Testis (tissue), 3 donors: ENCODE results near the gene SATB2. TPM values are rescaled to one million over a fixed set of nuclear protein-coding genes. Genes with fewer than 3 reads are reported as not detected.

Experiments used
- DNase-seq: peaks from one replicate; pipeline ENCODE4 v3.0.0-alpha.2; 2019
- H3K27ac ChIP-seq, 2 donors: fragments of 200-600 bp; sonication (generic); one replicate each; pipeline ENCODE4 v1.5.1; 2019
- H3K27me3 ChIP-seq: fragments of 200-600 bp; sonication (generic); one replicate; pipeline ENCODE4 v1.5.1; 2019
- H3K36me3 ChIP-seq: fragments of 200-600 bp; sonication (generic); one replicate; pipeline ENCODE4 v1.5.1; 2017; ENCODE audit warnings: low read depth; ENCODE audit errors: missing control alignments
- H3K4me1 ChIP-seq: fragments of 200-600 bp; sonication (generic); one replicate; pipeline ENCODE4 v1.5.1; 2019
- H3K4me3 ChIP-seq, 2 donors: fragments of 200-600 bp; sonication (generic); one replicate each; pipeline ENCODE4 v1.5.1; 2017 to 2019
- H3K9me3 ChIP-seq: fragments of 200-600 bp; sonication (generic); one replicate; pipeline ENCODE4 v1.5.1; 2017
- POLR2A ChIP-seq: fragments of 450-650 bp; IDR thresholded peaks from one replicate; pipeline ENCODE4 v1.6.1; 2017; ENCODE audit warnings: antibody characterized with exemption, mild to moderate bottlenecking, moderate library complexity
- WGBS, 2 donors: methylation state at CpG; one replicate each; pipeline ENCODE4 v1.1.5; 2018; 5-methylcytosine and 5-hydroxymethylcytosine counted together
- intact Hi-C: fragments of 100-400 bp; cut with DNase I; formaldehyde crosslinking; loops from one replicate; pipeline ENCODE4 v1.15.1; 2023; ENCODE audit warnings: low total_unique reads
- polyA plus RNA-seq: library from polyadenylated mRNA; stranded (reverse); fragments of 350-450 nt; fragmentation: Illumina TruSeq; extraction: RNeasy Lipid Tissue Mini Kit (QIAGEN cat#74804); gene quantifications from one replicate; pipeline ENCODE4 v1.2.3, GENCODE V29; 2014; ENCODE audit warnings: low read depth, low replicate concordance; ENCODE audit not compliant: insufficient read depth
- total RNA-seq, 2 donors: library from RNA; depleted of rRNA; stranded (reverse); fragments of >200 nt; gene quantifications; one replicate each; pipeline ENCODE4 v1.2.3, GENCODE V29; 2016
- TF ChIP-seq, protein P1 (sequence below), 3 experiments: fragments of 450-650 bp in 2 of 3; fragments of 200-600 bp in 1 of 3; sonication (generic) in 1 of 3; IDR thresholded peaks; one replicate each; pipeline ENCODE4 v1.5.1; 2016 to 2019; ENCODE audit warnings: antibody characterized with exemption in 3 of 3, mild to moderate bottlenecking in 2 of 3, moderate library complexity in 1 of 3

The SATB2 gene
- total and polyA plus RNA-seq, 3 donors from 2014 or later = 5.1 to 15.1 (median 14.1) TPM

DNA sequence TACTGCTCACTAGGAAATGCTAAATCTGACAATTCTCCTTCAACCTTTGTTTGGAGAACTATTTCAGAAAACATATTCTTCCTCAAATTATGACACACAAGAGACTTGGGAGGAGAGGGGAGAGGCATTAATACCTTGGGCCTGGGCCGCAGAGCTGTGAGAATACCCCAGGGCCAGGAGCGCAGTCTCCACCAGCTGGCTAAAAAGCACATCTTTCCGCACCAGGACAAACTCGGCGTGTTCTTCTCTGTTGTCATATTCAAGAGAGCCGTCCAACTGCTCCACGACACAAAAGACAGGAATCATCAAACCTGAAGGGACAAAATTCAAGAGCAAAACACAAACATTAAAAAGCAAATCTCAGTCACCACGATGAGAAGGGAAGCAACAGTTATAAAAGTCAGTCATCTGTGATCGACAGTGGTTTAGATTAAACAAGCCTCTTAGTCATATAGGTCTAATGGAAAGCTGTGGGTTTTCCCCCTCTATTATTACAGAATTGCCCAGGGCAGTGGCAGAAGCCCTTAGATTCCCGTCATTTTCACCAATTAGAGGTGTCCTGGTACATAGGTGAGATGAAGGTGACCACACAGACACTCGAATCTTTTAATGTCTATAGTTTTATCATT, 24.4 kb downstream of the SATB2 start:
- intact Hi-C loops = no loop called here
- Histone ChIP-seq H3K9me3 (no peaks in the 10 kb centered on the region), H3K4me1 (no peaks in the 10 kb centered on the region), H3K36me3 (no peaks in the 10 kb centered on the region), H3K27ac (no peak overlapping the region), H3K27me3 (no peaks in the 10 kb centered on the region), H3K4me3 (no peak overlapping the region)
- 90% methylated on average over 11 of the region's 11 CpGs for WGBS, 2 donors
- TF ChIP-seq, protein P1, sequence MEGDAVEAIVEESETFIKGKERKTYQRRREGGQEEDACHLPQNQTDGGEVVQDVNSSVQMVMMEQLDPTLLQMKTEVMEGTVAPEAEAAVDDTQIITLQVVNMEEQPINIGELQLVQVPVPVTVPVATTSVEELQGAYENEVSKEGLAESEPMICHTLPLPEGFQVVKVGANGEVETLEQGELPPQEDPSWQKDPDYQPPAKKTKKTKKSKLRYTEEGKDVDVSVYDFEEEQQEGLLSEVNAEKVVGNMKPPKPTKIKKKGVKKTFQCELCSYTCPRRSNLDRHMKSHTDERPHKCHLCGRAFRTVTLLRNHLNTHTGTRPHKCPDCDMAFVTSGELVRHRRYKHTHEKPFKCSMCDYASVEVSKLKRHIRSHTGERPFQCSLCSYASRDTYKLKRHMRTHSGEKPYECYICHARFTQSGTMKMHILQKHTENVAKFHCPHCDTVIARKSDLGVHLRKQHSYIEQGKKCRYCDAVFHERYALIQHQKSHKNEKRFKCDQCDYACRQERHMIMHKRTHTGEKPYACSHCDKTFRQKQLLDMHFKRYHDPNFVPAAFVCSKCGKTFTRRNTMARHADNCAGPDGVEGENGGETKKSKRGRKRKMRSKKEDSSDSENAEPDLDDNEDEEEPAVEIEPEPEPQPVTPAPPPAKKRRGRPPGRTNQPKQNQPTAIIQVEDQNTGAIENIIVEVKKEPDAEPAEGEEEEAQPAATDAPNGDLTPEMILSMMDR (IDR thresholded peaks at IDR 0.05) = no peak
- TF ChIP-seq POLR2A = no peak
- DNase-seq = no peak

DNA sequence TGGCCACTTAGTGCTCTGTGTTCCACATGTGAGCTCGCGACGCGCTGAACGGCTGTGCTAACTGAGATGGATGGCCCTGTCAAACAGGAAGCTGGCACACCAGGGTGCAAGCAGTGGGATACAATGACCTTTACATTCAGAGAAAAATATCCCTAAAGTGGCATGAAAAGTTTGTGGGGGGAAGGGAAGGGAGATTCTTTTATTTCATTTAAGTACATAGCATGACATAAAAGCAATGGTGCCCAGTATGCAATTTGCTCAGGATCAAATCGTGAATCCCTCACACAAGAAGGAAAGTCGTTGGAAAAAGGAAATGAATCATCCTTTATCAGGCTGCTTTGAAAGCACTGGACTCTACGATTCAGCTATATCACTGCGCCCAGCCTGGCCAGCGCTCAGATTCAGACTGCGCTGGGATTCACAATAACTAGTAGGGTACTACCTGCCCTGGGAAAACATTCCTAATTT, 26.0 kb downstream of the SATB2 start:
- Histone ChIP-seq H3K4me1 (no peaks in the 10 kb centered on the region), H3K4me3 (no peak overlapping the region), H3K9me3 (no peaks in the 10 kb centered on the region), H3K27ac (no peak overlapping the region), H3K36me3 (no peaks in the 10 kb centered on the region), H3K27me3 (no peaks in the 10 kb centered on the region)
- DNase-seq = no peak
- intact Hi-C loops = no loop called here
- no peak for TF ChIP-seq POLR2A
- TF ChIP-seq, protein P1 (IDR thresholded peaks at IDR 0.05) = no peak
- 69 to 78% methylated on average over 11 of the region's 11 CpGs for WGBS, 2 donors

GRCh38 chr2:199430214-199430613, 27.5 kb downstream of the SATB2 start:
- DNase-seq = no peak
- no peaks in the 10 kb centered on the region for H3K9me3 ChIP-seq
- intact Hi-C loops = no loop called here
- no peak overlapping the region for H3K27ac ChIP-seq
- TF ChIP-seq POLR2A = no peak
- TF ChIP-seq, protein P1 (IDR thresholded peaks at IDR 0.05) = no peak
- H3K4me1 ChIP-seq = no peaks in the 10 kb centered on the region
- H3K27me3 ChIP-seq = no peaks in the 10 kb centered on the region
- no peaks in the 10 kb centered on the region for H3K36me3 ChIP-seq
- H3K4me3 ChIP-seq = no peak overlapping the region
- 88 to 94% methylated on average over 3 of the region's 3 CpGs for WGBS, 2 donors

DNA sequence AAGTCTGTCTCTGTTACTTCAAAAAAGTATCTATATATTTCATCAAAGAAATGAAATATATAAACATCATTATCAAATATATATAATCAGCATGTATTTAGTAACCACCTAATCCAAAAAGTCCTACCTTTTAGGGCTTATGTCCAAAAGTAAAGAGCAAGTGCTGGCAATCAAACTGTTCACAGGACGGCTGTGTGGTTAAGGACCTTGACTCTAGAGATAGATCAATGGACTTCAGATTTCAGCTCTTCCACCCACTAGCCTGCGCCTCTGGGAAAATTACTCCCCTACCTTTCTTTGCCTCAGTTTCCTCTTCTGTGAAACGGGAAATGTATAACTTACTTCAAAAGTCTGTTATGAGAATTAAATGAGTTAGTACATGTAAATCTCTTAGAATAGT, 29.4 kb downstream of the SATB2 start:
- Histone ChIP-seq H3K27ac (no peak overlapping the region), H3K4me3 (no peak overlapping the region), H3K9me3 (no peaks in the 10 kb centered on the region), H3K36me3 (no peaks in the 10 kb centered on the region), H3K4me1 (no peaks in the 10 kb centered on the region), H3K27me3 (no peaks in the 10 kb centered on the region)
- intact Hi-C loops = no loop called here
- TF ChIP-seq, protein P1 (IDR thresholded peaks at IDR 0.05) = no peak
- no peak for TF ChIP-seq POLR2A
- DNase-seq = no peak
- 89 to 92% methylated on average over 3 of the region's 3 CpGs for WGBS, 2 donors

DNA sequence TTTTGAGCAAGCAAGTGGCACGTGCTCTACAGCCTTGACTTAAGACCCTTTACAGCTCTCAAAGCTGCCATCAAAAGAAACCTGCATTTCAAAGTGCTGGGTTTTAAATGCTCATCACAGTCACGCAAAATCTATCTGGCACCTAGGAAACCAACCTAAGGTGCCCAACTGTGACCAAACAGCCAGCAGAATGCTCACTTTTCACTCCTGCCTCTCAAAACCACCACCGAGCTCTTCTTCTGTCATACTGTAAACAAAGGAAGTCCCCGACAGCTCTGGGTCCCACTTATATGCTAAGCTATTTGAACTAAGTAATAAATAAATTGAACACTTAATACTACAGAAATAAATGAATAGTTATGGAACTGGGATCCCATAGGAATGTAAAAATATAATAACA, 33.6 kb downstream of the SATB2 start:
- Histone ChIP-seq H3K9me3 (no peaks in the 10 kb centered on the region), H3K36me3 (no peaks in the 10 kb centered on the region), H3K4me1 (no peaks in the 10 kb centered on the region), H3K4me3 (no peak overlapping the region), H3K27me3 (no peaks in the 10 kb centered on the region), H3K27ac (no peak overlapping the region)
- TF ChIP-seq, protein P1 (IDR thresholded peaks at IDR 0.05) = no peak
- no peak for DNase-seq
- intact Hi-C loops = no loop called here
- WGBS, 2 donors = 77 to 79% methylated on average over 4 of the region's 4 CpGs
